ENCODE data around the gene KCTD11.
"Not testable (repeated sequence)": the region's sequence is repeated elsewhere in the genome, so short reads cannot be mapped to it uniquely, and the experiment has no call there.

The KCTD11 gene

DNA sequence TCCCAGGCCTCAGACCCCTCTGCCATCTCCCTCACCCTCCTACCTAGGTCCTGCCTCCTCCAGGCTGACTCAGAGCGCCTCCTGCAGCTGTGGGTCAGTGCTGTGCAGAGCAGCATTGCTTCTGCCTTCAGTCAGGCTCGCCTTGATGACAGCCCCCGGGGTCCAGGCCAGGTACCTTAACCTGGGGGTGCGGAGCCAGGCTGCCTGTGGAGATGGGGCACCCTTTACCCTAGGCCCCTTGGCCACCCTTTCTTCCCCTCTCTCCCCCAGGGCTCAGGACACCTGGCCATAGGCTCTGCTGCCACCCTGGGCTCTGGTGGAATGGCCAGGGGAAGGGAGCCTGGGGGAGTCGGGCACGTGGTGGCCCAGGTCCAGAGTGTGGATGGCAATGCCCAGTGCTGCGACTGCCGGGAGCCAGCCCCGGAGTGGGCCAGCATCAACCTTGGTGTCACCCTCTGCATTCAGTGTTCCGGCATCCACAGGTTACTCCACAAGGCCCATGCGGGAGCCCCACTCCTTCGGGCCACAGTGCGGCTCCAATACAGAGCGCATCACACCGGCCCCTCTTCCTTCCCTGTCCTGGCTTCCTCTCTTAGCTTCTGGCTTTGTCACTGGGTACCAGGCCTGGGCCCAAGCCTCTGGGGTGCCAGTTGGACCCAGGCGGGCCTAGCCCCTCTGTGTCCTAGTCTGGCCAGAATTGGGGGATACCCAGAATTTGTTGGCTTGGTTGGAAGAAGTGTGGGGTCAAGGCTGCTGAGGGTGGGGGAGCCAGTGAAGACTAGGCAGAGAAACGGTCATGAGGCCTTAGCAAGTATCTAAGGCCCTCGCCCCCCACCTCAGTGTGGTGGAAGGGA lies 5.0 kb upstream of the KCTD11 start:
- DNase-seq (ENCODE audit: low read depth) = no peak

DNA sequence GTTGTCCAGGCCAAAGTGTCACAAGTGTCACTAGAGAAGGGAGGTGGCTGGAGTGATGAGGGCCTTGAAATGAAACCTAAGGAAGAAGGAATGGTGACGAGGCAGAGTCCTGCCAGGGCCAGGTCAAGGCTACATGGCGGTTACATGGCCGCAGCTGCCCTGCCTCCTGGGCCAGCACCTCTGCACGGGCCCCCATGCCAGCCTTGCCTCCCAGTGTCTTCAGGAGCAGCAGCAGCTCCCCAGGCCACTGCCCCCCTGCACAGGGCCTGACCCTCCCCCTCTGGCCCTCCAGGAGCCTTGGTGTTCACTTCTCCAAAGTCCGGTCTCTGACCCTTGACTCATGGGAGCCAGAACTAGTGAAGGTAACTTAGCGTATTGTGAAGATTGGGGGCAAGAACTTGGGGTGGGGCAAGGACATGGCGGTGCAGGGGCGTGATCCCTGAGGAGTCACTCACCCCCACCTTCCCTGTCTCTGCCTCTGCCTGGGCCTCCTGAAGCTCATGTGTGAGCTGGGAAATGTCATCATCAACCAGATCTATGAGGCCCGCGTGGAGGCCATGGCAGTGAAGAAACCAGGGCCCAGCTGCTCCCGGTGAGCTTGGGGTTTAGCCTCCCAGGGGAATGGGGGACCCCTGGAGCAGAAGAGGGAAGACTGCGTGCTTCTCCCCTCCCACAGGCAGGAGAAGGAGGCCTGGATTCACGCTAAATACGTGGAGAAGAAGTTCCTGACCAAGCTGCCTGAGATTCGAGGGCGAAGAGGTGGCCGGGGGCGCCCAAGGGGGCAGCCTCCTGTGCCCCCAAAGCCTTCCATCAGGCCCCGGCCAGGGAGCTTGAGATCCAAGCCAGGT lies 4.1 kb upstream of the KCTD11 start:
- DNase-seq (ENCODE audit: low read depth) = no peak

GRCh38 chr17:7348478-7349242 lies 3.3 kb upstream of the KCTD11 start:
- no peak for DNase-seq (ENCODE audit: low read depth)

- DNase-seq (ENCODE audit: low read depth) = no peak
Observed at GRCh38 chr17:7352503-7352889, 534 bp downstream of the KCTD11 start.

DNA sequence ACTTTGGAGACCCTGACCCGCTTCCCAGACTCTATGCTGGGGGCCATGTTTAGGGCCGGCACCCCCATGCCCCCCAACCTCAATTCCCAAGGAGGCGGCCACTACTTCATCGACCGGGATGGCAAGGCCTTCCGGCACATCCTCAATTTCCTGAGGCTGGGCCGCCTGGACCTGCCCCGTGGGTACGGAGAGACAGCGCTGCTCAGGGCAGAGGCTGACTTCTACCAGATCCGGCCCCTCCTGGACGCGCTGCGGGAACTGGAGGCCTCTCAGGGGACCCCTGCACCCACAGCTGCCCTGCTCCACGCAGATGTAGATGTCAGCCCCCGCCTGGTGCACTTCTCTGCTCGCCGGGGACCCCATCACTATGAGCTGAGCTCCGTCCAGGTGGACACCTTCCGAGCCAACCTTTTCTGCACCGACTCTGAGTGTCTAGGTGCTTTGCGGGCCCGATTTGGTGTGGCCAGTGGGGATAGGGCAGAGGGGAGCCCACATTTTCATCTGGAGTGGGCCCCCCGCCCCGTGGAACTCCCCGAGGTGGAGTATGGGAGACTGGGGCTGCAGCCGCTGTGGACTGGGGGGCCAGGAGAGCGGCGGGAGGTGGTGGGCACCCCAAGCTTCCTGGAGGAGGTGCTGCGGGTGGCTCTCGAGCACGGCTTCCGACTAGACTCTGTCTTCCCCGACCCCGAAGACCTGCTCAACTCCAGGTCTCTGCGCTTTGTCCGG lies 1.1 kb downstream of the KCTD11 start:
- no peak for DNase-seq (ENCODE audit: low read depth)

GRCh38 chr17:7354262-7354843 lies 2.4 kb downstream of the KCTD11 start:
- DNase-seq (ENCODE audit: low read depth) = no peak

- DNase-seq (ENCODE audit: low read depth) = no peak
Observed at GRCh38 chr17:7355053-7355452, 3.1 kb downstream of the KCTD11 start, which contains the start of gene TMEM95. Gene TMEM95 (plus strand): TSS chr17:7355156. CDS start chr17:7355205, 49 bp downstream.

DNA sequence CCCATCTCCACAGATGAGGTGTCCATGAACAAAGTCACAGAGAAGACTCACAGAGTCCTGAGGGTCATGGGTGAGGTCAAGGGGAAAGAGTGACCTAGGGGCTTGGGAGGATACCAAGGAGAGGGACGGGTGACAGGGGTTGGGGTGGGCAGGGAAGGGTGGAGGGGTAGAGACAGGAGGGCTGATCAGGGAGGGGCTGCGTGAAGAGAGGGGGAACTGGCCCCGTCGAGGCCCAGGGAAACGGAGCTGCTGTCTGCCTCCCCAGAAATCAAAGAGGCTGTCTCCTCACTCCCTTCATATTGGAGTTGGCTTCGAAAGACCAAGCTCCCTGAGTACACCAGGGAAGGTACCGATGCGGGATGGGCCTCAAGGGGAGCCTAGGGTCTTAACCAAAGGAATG lies 3.6 kb downstream of the KCTD11 start:
- DNase-seq (ENCODE audit: low read depth) = no peak

DNA sequence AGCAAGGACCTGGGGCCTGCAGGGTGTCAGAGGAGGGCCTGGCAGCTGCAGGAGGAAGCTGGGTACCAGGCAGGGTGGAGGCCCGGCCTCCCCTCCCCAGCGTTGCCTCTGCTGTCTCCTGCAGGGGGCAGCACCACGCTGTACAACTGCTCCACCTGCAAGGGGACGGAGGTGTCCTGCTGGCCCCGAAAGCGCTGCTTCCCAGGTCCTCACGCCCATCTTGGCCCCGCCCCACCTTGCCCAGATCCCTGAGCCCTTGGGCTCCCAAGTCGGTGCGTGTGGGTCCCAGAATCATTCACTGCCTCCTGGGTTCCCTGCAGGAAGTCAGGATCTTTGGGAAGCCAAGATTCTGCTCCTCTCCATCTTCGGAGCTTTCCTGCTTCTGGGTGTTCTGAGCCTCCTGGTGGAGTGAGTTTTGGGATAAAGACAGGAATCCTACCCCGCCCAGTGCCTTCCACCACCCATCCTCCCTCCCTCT lies 4.1 kb downstream of the KCTD11 start:
- peak; percentile 62 for DNase-seq (ENCODE audit: low read depth)

DNA sequence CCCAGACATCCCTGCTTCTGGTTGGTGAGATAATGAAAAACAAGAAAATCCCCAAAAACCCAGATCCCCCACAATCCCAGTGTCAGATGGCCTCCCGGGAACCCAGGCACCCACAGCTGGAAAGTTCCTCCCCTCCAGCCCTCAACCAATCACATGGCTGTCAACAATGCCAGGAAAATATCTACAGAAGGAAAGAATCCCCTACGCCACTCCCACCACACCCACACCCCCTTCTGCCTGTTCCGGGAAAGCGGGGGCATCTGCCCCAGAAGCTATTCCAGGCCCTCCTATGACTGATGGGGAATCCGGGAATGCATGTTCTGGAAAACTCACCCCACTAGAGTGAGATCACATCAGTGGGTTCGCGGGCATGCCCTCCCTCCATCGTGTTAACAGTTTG lies 4.8 kb downstream of the KCTD11 start:
- no peak for DNase-seq (ENCODE audit: low read depth)

DNA sequence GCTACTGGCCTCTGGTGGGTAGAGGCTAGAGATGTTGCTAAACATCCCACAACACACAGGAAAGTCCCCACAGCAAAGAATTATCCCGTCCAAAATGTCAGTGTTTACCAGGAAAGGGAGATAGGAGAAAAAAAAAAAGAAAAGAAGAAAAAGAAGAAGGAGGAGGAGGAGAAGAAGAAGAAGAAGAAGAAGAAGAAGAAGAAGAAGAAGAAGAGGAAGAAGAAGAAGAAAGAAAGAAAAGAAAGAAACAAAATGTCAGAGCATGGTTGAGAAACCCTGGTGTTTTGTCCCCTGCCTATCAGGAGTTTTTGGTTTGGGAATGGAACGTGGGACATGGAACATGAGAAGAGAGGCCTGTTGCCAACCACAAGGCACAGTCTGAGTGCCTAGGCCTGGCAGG lies 5.4 kb downstream of the KCTD11 start:
- no peak for DNase-seq (ENCODE audit: low read depth)

- no peak for DNase-seq (ENCODE audit: low read depth)
Observed at GRCh38 chr17:7361906-7362305, 9.9 kb downstream of the KCTD11 start.

DNA sequence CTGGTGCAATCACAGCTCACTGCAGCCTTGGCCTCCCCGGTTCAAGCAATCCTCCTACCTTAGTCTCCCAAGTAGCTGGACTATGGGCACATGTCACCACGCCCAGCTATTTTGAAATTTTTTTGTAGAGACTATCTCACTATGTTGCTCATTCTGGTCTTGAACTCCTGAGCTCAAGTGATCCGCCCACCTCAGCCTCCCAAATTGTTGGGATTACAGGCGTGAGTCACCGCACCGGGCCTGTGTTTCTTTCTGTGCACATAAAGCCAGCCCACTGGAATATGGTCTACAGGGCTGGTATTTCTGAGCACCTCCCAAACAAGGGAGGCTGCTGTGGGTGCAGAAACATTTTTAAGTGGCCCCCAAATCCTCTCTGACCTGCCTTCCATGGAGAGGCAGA lies 11.3 kb downstream of the KCTD11 start:
- DNase-seq (ENCODE audit: low read depth) = no peak

DNA sequence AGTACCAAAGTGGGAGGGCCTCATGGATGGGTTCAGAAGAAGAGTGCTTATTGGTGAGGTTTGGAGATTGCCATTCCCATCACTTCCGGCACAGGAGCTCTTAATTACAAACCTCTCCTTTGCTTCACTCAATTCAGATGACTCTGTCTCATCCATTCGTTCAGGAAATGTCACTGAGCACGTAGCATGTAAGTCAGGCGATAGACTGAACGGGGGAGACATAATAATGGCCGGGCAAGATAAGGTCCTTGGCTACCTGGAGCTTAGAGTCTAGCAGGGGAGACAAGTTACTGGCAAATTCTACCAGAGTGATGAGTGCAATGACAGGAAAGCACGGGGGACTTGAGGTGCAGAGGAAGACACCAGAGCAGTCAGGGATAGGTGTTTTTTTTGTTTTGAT lies 14.0 kb downstream of the KCTD11 start:
- DNase-seq (ENCODE audit: low read depth) = not testable (repeated sequence)

DNA sequence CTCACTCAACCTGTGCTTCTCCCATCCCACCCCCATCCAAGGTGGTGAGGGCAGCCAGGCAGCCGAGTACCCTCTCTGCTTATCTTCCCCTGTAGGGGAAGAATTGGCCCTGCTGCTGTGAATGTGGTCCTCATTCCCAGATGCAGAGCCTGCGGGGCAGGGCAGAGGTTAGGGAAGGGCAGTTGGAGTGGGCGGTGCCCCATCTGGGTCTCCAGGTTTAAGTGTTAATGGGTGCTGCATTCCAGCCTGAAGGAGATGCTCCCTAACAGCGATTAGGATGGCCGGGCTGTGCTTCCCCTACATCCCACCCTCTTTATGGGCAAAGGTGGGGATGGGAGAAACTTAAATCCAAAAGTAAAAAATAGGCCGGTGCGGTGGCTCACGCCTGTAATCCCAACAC lies 15.1 kb downstream of the KCTD11 start:
- DNase-seq (ENCODE audit: low read depth) = no peak

DNA sequence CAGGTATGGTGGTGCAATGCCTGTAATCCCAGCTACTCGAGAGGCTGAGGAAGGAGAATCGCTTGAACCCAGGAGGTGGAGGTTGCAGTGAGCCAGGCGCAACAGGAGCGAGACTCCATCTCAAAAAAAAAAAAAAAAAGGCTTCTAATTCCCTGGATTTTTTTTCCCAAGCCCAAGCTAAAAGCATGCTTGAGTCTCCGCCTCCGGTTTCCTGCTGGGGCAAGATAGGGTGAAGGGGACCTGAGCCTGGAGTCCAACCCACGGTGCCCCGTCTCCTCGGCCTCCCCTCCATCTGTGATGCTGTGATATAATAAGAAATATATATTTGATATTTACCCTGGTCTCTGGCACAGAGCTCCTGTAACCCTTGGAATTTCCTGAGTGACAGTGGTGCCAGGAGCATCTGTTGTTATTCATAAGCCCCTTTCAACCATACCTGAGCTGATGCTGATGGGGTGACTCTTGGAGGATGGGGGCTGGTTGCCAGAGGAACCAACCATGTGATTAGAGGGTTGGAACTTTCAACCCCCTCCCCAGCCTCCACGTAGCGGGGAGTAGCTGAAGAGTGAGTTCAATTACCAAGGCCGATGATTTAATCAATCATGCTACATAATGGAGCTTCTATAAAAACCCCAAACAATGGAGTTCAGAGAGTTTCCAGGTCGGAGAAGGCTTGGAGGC lies 16.1 kb downstream of the KCTD11 start:
- no peak for DNase-seq (ENCODE audit: low read depth)

DNA sequence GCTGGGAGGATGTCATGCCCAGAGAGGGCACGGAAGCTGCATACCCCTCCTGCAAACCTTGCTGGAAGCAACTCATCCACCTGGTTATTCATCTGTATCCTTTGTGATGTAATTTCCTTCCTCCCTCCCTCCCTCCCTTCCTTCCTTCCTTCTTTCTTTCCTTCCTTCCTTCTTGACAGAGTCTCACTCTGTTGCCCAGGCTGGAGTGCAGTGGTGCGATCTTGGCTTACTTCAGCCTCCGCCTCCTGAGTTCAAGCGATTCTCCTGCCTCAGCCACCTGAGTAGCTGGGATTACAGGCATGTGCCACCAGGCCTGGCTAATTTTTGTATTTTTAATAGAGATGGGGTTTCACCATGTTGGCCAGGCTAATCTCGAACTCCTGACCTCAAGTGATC lies 16.6 kb downstream of the KCTD11 start:
- DNase-seq (ENCODE audit: low read depth) = not testable (repeated sequence)

GRCh38 chr17:7369825-7370224 lies 17.9 kb downstream of the KCTD11 start:
- DNase-seq (ENCODE audit: low read depth) = no peak

GRCh38 chr17:7370853-7371252 lies 18.9 kb downstream of the KCTD11 start:
- no peak for DNase-seq (ENCODE audit: low read depth)

DNA sequence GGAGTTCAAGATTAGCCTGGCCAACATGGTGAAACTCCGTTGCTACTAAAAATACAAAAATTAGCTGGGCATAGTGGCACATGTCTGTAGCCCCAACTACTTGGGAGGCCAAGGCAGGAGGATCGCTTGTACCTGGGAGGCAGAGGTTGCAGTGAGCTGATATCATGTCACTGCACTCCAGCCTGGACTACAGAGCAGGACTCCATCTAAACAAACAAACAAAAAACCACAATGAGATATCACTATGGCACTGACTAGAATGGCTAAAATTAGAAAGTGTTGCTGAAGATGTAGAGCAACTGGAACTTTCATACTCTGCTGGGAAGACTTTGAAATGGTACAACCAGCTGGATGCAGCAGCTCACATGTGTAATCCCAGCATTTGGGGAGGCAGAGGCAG lies 22.4 kb downstream of the KCTD11 start:
- no peak for DNase-seq (ENCODE audit: low read depth)

DNA sequence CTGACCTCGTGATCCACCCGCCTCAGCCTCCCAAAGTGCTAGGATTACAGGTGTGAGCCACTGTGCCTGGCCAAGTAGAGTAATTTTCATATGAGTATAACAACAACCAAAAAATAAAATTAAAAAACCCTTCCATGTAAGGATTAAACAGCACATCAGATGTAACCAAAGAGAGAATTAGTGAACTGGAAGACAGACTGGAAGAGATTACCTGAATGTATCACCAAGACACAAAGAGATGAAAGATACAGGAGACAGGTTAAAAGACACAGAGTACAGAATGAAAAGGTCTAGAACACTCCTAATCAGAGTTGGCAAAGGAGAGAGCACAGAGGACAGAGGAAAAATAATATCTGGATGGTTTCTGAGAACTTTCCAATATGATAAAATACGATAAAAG lies 27.2 kb downstream of the KCTD11 start:
- no peak for DNase-seq (ENCODE audit: low read depth)
